ENCODE results near the gene FBN3.

The FBN3 gene

GRCh38 chr19:8148410-8149260 is 757 bp downstream of the FBN3 start:
- no peak for DNase-seq

GRCh38 chr19:8148088-8148409 is 1.3 kb downstream of the FBN3 start:
- DNase-seq, result no peak

GRCh38 chr19:8147582-8147978 is 1.8 kb downstream of the FBN3 start:
- no peak for DNase-seq

DNA sequence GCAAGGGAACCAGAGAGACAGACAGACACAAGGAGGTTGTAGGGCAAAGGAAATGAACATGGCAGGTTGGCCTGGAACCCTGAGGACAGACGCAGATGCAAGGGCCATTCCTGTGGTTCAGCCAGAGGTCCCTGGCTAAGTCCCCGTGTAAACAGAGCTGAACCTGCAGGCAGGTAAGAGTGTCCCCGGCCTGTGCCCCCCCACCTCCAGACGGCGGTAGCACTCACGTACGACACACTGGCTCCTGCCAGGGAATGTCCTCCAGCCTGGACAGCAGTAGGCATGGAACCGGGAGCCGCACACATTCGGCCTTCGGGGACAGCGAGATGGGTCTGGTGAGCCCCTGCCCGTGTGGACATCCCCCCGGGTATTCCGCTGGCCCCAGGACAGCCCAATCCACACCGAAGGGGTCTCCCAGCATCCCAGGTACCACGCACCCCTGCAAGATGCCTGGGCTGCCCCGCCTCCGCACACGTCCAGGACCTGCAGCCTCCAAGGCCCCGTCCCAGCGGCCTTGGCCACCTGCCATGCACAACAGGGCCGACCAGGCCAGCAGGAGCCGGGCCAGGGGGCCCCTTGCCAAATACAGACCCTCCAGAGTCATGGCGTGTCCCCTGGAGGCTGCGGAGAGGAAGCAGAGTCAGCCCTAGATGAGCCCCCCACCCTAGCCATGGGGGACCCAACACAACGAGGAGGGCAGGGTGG is 2.4 kb downstream of the FBN3 start:
- no peak for DNase-seq

GRCh38 chr19:8144273-8144995 is 5.0 kb downstream of the FBN3 start:
- DNase-seq, result no peak

GRCh38 chr19:8143041-8143440 is 6.4 kb downstream of the FBN3 start:
- DNase-seq, result no peak

DNA sequence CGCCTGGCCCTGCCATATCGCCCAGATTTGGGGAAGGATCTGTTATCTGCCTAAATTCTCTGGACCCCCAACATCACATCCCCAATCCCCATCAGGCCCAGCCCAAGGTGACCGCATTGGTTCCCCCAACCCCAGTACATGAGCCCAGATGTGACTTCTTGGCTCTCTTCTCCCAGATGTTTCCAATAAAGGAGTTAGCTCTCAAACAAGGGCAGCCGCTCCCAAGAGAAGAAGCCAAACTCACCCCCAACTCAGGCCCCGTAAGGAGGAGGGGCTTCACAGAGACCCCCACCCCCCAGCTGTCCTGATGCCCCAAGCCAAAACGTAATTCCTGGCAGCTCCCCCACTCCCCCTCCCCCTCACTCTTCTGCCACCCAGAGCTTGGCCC is 6.9 kb downstream of the FBN3 start:
- DNase-seq, result no peak

- no peak for DNase-seq
Observed at GRCh38 chr19:8141726-8142512, 7.5 kb downstream of the FBN3 start.

DNA sequence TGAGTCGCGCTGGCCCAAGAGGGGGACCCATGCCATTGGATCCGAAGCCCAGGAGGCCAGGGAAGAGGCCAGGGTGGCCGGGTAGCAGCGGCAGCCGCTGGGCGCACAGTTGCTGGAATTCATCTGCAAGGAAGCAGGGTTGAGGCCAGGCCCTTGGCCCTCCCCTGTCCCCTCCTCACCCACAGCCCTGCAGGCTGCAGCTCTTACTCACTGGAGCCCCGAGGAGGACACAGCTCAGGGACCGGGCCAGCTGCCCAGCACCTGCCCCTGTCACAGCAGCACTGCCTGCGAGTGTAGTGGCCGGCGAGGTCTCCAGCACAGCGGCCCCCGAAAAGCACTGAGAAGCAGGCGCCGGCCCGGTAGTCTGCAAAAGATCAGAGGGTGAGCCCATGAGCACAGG is 11.2 kb downstream of the FBN3 start:
- DNase-seq, result no peak

DNA sequence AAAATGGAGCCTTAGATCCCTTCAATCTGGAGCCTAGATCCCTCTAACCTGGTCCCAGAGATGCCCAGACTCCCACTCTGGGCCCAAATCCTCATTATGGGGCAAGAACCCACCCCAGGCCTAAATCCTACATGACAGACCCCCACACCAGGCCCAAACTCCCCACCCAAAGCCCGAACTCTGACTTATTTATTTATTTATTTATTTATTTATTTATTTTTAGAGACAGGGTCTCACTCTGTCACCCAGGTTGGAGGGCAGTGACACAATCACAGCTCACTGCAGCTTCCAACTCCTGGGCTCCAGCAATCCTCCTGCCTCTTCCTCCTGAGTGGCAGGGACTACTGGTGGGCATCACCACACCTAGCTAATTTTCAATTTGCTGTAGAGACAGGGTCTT is 12.0 kb downstream of the FBN3 start:
- no peak for DNase-seq

DNA sequence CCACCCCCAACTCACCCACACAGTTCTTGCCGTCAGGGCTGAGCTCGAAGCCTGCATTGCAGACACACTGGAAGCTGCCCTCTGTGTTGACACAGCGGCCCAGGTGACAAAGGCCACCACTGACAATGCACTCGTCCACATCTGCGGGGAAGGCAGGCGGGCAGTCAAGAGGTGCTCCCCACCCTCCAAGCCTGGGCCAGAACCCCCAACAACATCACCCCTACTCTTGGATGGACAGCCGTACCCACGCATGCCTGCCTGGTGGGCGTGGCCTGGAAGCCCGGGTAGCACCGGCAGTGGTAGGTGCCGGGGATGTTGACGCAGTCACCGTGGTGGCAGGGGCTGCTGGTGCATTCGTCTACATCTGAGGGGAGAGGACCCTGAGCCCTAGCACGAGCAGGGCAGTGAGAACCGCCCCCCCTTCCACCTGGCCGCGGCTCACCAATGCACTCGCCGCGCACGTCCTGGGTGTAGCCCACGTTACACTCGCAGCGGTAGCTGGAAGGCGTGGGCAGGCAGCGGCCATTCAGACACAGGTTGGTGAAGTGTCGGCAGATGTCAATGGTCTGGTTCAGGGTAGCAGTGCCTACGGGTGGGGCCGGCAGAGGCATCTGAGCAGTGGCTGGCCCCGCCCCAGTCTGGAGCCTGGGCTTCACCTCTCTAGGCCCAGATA is 13.3 kb downstream of the FBN3 start:
- no peak for DNase-seq

DNA sequence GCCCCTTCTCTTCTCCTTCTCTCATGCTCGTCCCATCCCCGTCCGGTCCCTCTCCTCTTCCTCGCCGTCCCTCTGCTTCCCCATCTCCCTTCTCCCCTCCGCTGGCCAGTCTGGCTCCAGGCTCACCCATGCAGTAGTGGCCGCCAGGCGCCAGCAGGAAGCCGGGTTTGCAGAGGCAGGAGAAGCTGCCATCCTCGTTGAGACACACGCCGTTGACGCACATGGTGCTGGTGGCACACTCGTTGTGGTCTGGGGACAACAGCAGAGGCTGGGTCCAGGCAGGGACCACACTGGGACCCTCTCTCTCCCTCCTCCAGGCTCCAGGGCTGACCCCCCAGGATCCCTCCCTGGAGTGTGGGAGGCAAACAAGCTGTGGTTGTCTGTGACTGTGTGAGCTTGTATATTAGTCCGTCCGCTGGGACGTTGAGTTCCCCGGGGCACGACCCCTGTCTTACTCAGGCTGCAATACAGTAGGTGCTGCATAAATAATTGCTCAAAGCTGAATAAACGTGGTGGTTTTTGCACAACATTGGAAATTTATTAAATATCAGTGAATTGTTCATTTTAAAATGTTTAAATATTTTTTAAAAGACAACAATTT is 16.4 kb downstream of the FBN3 start:
- DNase-seq, result no peak

DNA sequence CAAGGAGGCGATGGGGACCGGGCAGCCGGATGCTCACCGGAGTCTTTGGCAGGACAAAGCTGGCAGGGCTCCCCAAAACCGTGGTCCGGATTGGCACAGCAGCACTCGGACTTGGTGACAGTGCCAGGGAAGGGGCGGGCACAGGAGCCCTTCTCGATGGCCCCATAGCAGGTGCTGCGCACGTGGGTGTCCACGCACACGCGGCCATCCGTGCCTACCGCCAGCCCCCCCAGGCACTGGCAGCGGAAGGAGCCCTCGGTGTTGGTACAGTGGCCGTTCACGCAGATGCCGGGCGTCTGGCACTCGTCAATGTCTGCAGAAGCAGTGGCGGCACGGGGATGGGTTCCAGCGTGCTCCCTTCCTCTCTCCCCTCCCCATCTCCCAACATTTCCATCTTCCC is 17.9 kb downstream of the FBN3 start:
- DNase-seq, result no peak

- DNase-seq, result no peak
Observed at GRCh38 chr19:8129061-8129618, 20.3 kb downstream of the FBN3 start.

- no peak for DNase-seq
Observed at GRCh38 chr19:8128551-8128950, 20.8 kb downstream of the FBN3 start.

DNA sequence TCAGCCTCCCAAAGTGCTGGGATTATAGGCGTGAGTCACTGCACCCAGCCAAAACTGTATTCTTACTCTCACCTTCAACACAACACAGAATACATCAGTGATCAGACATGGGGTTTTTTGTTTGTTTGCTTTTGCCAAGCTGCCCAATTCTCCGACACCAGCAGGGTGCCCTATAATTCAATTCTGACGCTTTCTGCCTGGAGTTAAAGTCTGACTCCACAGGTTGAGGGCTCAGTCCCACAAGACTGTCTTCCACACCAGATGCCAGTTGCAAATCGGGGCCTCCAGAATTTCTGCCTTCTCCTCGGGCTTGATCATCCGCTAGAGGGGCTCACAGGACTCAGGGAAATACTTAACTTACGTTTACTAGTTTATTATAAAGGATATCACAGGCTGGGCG is 22.1 kb downstream of the FBN3 start:
- DNase-seq, result no peak

DNA sequence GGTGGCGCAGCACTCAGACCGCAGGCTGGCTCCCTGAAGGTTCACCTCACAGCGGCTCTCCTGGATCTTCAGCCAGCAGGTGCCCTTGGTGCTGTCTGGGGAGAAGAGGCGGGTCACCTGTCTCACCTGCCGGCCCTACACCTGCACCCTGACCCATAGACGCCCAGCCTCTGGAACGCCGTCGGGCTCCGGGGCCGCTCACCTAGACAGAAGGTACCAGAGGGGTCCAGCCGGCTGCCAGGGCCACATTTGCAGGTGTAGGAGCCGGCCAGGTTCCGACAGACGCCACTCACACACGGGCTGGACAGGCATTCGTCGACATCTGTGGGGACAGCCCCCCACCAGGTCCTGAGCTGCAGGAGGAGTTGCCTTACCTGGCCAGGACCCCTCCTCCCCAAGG is 22.9 kb downstream of the FBN3 start:
- DNase-seq, result no peak

DNA sequence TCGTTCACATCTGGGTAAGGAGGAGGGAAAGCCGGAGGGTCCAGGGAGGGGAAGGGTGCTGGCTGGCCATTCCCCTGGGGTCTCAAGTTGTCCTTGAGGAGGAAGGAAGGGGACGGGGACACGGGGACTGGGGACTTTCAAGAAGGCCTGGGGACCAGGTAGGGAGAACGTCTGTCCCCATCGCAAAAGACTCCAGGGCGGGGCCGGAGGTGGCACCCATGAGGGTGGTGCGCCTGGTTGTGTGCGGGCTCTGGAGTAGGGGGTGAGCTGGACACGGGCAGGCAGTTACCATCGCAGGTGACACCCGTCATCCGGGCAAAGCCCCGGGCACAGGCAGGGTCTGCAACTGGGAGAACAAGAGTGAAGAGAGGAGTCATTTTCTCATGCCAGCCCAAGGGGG is 23.4 kb downstream of the FBN3 start:
- no peak for DNase-seq

DNA sequence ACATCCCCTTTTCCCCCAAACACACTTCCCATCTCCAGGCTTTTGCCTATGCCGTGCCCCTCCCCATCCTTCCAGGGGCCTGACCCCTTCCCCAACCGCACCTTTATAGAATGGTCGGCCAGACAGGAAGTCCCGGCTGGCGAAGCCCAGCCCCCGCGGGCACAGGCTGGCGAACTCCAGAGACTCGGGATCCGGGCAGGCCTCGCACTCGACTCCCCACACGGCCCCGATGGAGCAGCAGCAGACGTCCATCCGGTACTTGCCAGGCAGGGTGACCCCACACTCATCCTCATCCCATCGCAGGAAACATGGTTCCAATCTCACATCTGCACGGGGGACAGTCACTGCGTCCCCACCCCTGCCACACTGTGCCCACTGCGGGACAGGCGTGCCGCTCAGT is 25.7 kb downstream of the FBN3 start:
- no peak for DNase-seq

DNA sequence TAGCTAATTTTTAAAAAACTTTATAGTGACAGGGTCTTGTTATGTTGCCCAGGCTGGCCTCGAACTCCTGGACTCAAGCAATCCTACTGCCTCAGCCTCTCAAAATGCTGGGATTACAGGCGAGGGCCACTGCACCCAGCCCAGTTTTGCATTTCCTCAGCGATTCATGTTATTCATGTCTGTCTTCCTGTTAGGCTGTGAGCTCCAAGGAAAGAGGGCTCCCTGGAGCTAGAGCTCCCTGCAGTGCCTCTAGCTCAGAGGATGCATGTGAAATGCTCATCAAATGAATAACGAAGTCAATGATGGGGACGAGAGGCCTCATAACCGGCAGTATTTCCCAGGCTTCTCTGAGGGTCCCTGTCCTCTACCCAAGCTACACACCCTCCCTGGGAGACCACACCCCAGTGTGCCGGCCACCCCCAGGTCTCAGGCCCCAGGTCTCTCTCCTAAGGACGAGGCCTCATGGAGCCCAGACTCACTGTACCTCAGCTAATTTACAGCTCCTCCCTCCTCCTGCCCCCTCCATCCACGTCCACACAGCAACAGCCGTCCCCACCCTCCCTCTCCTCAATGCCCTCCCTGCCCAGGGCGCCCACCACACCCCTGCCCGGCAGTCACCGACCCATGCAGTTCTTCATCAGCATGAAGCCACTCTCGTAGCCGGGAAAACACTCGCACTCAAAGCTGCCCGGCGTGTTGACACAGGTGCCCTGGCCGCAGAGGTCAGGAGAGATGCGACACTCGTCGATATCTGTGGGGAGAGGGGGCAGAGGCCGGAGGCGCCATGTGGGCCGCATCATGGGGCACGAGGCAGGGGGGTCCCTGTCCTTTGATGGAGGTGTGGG is 28.5 kb downstream of the FBN3 start:
- no peak for DNase-seq

DNA sequence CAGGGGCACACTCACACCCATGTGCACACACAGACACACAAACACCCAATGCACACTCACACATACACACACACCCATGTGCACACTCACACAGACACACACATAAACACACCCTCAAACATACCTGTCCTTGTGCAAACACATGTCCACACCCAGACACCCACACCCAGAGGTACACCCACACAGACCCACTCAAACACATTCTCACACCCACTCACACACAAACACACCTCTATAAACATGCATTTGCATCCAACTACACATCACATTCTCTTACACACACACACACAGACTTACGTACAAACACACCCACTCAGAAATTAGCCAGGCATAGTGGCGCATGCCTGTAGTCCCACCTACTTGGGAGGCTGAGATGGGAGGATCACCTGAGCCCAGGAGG is 31.4 kb downstream of the FBN3 start:
- DNase-seq, result no peak

Data from inflammatory macrophage treated with lipopolysaccharide for 1 hour (primary cell).